Loucy (cell line): ENCODE results near the gene TNFRSF8.

Experiments used
- H2AFZ ChIP-seq: fragments of 200-600 bp; sonication (generic); 2 replicates; pipeline ENCODE4 v1.6.0; 2016; ENCODE audit warnings: antibody characterized with exemption, mild to moderate bottlenecking, low read length, moderate library complexity
- H3F3A ChIP-seq: fragments of 200-600 bp; 2 replicates; pipeline ENCODE4 v1.6.0; 2016; ENCODE audit warnings: antibody characterized with exemption, low read depth, mild to moderate bottlenecking
- H3K27me3 ChIP-seq: fragments of 200-600 bp; sonication (generic); 2 replicates; pipeline ENCODE4 v1.6.1; 2014; ENCODE audit warnings: low read length, mild to moderate bottlenecking; ENCODE audit not compliant: insufficient read depth, poor library complexity, severe bottlenecking
- H3K36me3 ChIP-seq: fragments of 200-600 bp; sonication (generic); 2 replicates; pipeline ENCODE4 v1.6.1; 2016; ENCODE audit warnings: low read length; ENCODE audit not compliant: insufficient read depth
- H3K4me1 ChIP-seq: fragments of 200-600 bp; sonication (generic); 2 replicates; pipeline ENCODE4 v1.5.1; 2014; ENCODE audit warnings: low read length, mild to moderate bottlenecking; ENCODE audit not compliant: insufficient read depth, poor library complexity, severe bottlenecking
- H3K4me2 ChIP-seq: fragments of 200-600 bp; sonication (generic); 2 replicates; pipeline ENCODE4 v1.6.0; 2014; ENCODE audit warnings: antibody characterized with exemption, low read length, low read depth, mild to moderate bottlenecking; ENCODE audit not compliant: poor library complexity, severe bottlenecking
- H3K4me3 ChIP-seq: fragments of 200-600 bp; sonication (generic); 2 replicates; pipeline ENCODE4 v1.5.1; 2014; ENCODE audit warnings: low read length, mild to moderate bottlenecking, mixed read lengths; ENCODE audit not compliant: poor library complexity, severe bottlenecking
- H3K79me2 ChIP-seq: fragments of 200-600 bp; sonication (generic); 2 replicates; pipeline ENCODE4 v1.6.1; 2014; ENCODE audit warnings: low read length; ENCODE audit not compliant: insufficient read depth
- H3K9ac ChIP-seq: fragments of 200-600 bp; sonication (generic); 2 replicates; pipeline ENCODE4 v1.6.0; 2014; ENCODE audit warnings: mild to moderate bottlenecking, low read depth, low read length, moderate library complexity; ENCODE audit not compliant: poor library complexity, severe bottlenecking
- H3K9me2 ChIP-seq: fragments of 200-600 bp; sonication (generic); replicated peaks from 2 replicates; pipeline ENCODE4 v1.6.1; 2016; ENCODE audit warnings: low read depth, low read length, mixed read lengths
- H3K9me3 ChIP-seq: fragments of 200-600 bp; sonication (generic); 2 replicates; pipeline ENCODE4 v1.6.1; 2014; ENCODE audit warnings: mild to moderate bottlenecking, antibody characterized with exemption, low read length, low read depth; ENCODE audit not compliant: insufficient read depth
- H4K20me1 ChIP-seq: fragments of 200-600 bp; sonication (generic); 2 replicates; pipeline ENCODE4 v1.6.0; 2014; ENCODE audit warnings: antibody characterized with exemption, low read length, mild to moderate bottlenecking; ENCODE audit not compliant: insufficient read depth, poor library complexity, severe bottlenecking
- EZH2phosphoT487 ChIP-seq: fragments of 200-600 bp; IDR thresholded peaks from 2 replicates; pipeline ENCODE4 v1.6.1; 2018; ENCODE audit warnings: antibody characterized with exemption, mild to moderate bottlenecking, moderate library complexity, borderline replicate concordance
- TF ChIP-seq, protein P1 (sequence below): fragments of 200-600 bp; sonication (generic); conservative IDR thresholded peaks from 2 replicates; pipeline ENCODE4 v1.5.1; 2014; ENCODE audit warnings: mild to moderate bottlenecking, antibody characterized with exemption, low read length

The TNFRSF8 gene

GRCh38 chr1:12063141-12064072 is at the start of gene TNFRSF8:
TNFRSF8 (plus strand) TSS chr1:12063303; CDS start chr1:12063599, 296 bp downstream.
- Histone ChIP-seq H3K9me2 (no peaks in the 10 kb centered on the region), H4K20me1 (no peaks in the 10 kb centered on the region), H3K4me1 (peaks cover 38% of the 10 kb centered on the region), H3K27me3 (no peaks in the 10 kb centered on the region), H3K4me2 (peak within 1 kb of the TSS; percentile 79), H3K9ac (peak within 1 kb of the TSS; percentile 65), H3K36me3 (no peaks in the 10 kb centered on the region), H2AFZ (peak within 1 kb of the TSS; percentile 84), H3K4me3 (peak within 1 kb of the TSS; percentile 75), H3K79me2 (peaks cover 7% of the 10 kb centered on the region), H3K9me3 (no peaks in the 10 kb centered on the region), H3F3A (peaks cover 9% of the 10 kb centered on the region)
- no peak for TF ChIP-seq EZH2phosphoT487
- TF ChIP-seq, protein P1, sequence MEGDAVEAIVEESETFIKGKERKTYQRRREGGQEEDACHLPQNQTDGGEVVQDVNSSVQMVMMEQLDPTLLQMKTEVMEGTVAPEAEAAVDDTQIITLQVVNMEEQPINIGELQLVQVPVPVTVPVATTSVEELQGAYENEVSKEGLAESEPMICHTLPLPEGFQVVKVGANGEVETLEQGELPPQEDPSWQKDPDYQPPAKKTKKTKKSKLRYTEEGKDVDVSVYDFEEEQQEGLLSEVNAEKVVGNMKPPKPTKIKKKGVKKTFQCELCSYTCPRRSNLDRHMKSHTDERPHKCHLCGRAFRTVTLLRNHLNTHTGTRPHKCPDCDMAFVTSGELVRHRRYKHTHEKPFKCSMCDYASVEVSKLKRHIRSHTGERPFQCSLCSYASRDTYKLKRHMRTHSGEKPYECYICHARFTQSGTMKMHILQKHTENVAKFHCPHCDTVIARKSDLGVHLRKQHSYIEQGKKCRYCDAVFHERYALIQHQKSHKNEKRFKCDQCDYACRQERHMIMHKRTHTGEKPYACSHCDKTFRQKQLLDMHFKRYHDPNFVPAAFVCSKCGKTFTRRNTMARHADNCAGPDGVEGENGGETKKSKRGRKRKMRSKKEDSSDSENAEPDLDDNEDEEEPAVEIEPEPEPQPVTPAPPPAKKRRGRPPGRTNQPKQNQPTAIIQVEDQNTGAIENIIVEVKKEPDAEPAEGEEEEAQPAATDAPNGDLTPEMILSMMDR = no peak

GRCh38 chr1:12014141-12014991 is 48.7 kb upstream of the TNFRSF8 start:
- no peak overlapping the region for H3K4me2 ChIP-seq

DNA sequence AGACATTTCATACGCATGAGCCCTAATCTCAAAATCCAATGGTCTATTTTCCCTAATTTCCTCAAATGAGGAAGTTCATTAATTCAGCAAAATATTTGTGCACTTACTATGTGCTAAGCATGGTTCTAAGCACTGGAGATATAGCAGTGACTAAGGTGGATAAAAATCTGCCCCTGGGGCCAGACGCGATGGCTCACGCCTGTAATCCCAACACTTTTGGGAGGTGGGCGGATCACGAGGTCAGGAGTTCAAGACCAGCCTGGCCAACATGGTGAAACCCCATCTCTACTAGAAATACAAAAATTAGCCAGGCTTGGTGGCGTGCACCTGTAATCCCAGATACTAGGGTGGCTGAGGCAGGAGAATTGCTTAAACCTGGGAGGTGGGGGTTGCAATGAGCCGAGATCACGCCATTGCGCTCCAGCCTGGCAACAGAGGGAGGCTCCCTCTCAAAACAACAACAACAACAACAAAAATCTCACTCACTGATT is 48.1 kb upstream of the TNFRSF8 start:
- Histone ChIP-seq H4K20me1 (no peaks in the 10 kb centered on the region), H3K36me3 (peaks cover 23% of the 10 kb centered on the region; the same call in 1 of the 2 replicates), H3K27me3 (no peaks in the 10 kb centered on the region), H3K4me2 (no peak overlapping the region), H3K9me3 (no peaks in the 10 kb centered on the region), H3K4me3 (no peak overlapping the region), H2AFZ (no peak overlapping the region), H3F3A (0 out of 2 replicates have a peak, but pooled peaks cover 3% of the 10 kb centered on the region), H3K79me2 (peaks cover 5% of the 10 kb centered on the region), H3K9ac (no peak overlapping the region), H3K9me2 (no peaks in the 10 kb centered on the region), H3K4me1 (peaks cover 3% of the 10 kb centered on the region)
- TF ChIP-seq, protein P1 = no peak
- TF ChIP-seq EZH2phosphoT487 = no peak

More at GRCh38 chr1:12014141-12014991, 48.7 kb upstream of the TNFRSF8 start:
- peaks cover 28% of the 10 kb centered on the region; the same call in 1 of the 2 replicates for H3K36me3 ChIP-seq
- no peak overlapping the region for H2AFZ ChIP-seq
- H3K9me2 ChIP-seq = no peaks in the 10 kb centered on the region
- H4K20me1 ChIP-seq = no peaks in the 10 kb centered on the region
- no peaks in the 10 kb centered on the region for H3K9me3 ChIP-seq
- no peak for TF ChIP-seq EZH2phosphoT487
- TF ChIP-seq, protein P1 = peak; percentile 25; the same call in 1 of the 2 replicates
- H3K27me3 ChIP-seq = no peaks in the 10 kb centered on the region
- H3F3A ChIP-seq = 0 out of 2 replicates have a peak, but pooled peaks cover 3% of the 10 kb centered on the region
- peaks cover 3% of the 10 kb centered on the region for H3K4me1 ChIP-seq
- no peak overlapping the region for H3K9ac ChIP-seq
- no peaks in the 10 kb centered on the region for H3K79me2 ChIP-seq
- H3K4me3 ChIP-seq = no peak overlapping the region
